PC-9 (cell line): ENCODE data around the gene ASTN2. TPM values are rescaled to one million over a fixed set of nuclear protein-coding genes. Genes with fewer than 3 reads are reported as not detected.

Experiments
- BruUV-seq: library from RNA; stranded (reverse); fragments of 400-500 nt; replicated peaks from 2 replicates; lab custom pipeline; 2021; lab: Mats Ljungman, UMichigan
- CTCF ChIA-PET: fragments of 300-600 bp; sonication (Branson Sonifier 250); formaldehyde crosslinking; loops from one replicate; lab custom pipeline; 2022; ENCODE audit warnings: antibody characterized with exemption; lab: Charles Lee
- POLR2A ChIA-PET: fragments of 300-600 bp; sonication (Branson Sonifier 250); formaldehyde crosslinking; loops from one replicate; lab custom pipeline; 2022; ENCODE audit warnings: antibody characterized with exemption; ENCODE audit not compliant: unreplicated experiment; lab: Charles Lee
- DNase-seq, 2 experiments: peaks; one replicate each; pipeline versions ENCODE4 v3.0.0 to v3.0.0-alpha.2; 2015 to 2022; ENCODE audit warnings: mixed read lengths in 1 of 2
- H2AFZ ChIP-seq: fragments of 200-600 bp; sonication (generic); 2 replicates; pipeline ENCODE4 v1.8.1; 2017; ENCODE audit warnings: antibody characterized with exemption
- H3F3A ChIP-seq: fragments of 200-600 bp; sonication (generic); 2 replicates; pipeline ENCODE4 v1.8.1; 2017; ENCODE audit warnings: antibody characterized with exemption, mild to moderate bottlenecking, low read depth; ENCODE audit not compliant: insufficient read depth
- H3K27ac ChIP-seq: fragments of 200-600 bp; sonication (generic); 2 replicates; pipeline ENCODE4 v1.6.1; 2016; ENCODE audit warnings: mixed run types
- H3K27me3 ChIP-seq: fragments of 200-600 bp; sonication (generic); 2 replicates; pipeline ENCODE4 v1.6.1; 2016; ENCODE audit warnings: low read depth, mixed run types; ENCODE audit not compliant: insufficient read depth
- H3K36me3 ChIP-seq: fragments of 200-600 bp; sonication (generic); 2 replicates; pipeline ENCODE4 v1.6.1; 2016; ENCODE audit warnings: low read depth, mixed run types
- H3K4me1 ChIP-seq: fragments of 200-600 bp; sonication (generic); replicated peaks from 2 replicates; pipeline ENCODE4 v1.6.1; 2016; ENCODE audit warnings: mixed run types; ENCODE audit not compliant: insufficient read depth
- H3K4me2 ChIP-seq: fragments of 200-600 bp; sonication (generic); 2 replicates; pipeline ENCODE4 v1.6.1; 2017; ENCODE audit warnings: mixed run types
- H3K4me3 ChIP-seq: fragments of 200-600 bp; sonication (generic); 2 replicates; pipeline ENCODE4 v1.6.1; 2016; ENCODE audit warnings: mixed run types
- H3K79me2 ChIP-seq: fragments of 200-600 bp; sonication (generic); 2 replicates; pipeline ENCODE4 v1.6.1; 2017; ENCODE audit warnings: low read depth, mixed run types
- H3K9me2 ChIP-seq: fragments of 200-600 bp; sonication (generic); 2 replicates; pipeline ENCODE4 v1.8.1; 2017; ENCODE audit warnings: mild to moderate bottlenecking; ENCODE audit not compliant: insufficient read depth
- H3K9me3 ChIP-seq: fragments of 200-600 bp; sonication (generic); 2 replicates; pipeline ENCODE4 v1.8.1; 2016; ENCODE audit warnings: low read depth; ENCODE audit not compliant: insufficient read depth
- H4K20me1 ChIP-seq: fragments of 200-600 bp; sonication (generic); 2 replicates; pipeline ENCODE4 v1.8.1; 2017; ENCODE audit not compliant: insufficient read depth
- CTCF ChIP-seq: fragments of 200-600 bp; sonication (generic); conservative IDR thresholded peaks from 2 replicates; pipeline ENCODE4 v1.6.1; 2017; ENCODE audit warnings: mixed run types, antibody characterized with exemption, mild to moderate bottlenecking, moderate library complexity
- EZH2 ChIP-seq: fragments of 200-600 bp; sonication (generic); IDR thresholded peaks from 2 replicates; pipeline ENCODE4 v1.8.0; 2017; ENCODE audit warnings: antibody characterized with exemption, low read depth
- intact Hi-C: fragments of 100-400 bp; cut with micrococcal nuclease; formaldehyde crosslinking; loops from one replicate; pipeline ENCODE4 v1.10.0; 2022; ENCODE audit not compliant: unreplicated experiment
- total RNA-seq: library from RNA; stranded (reverse); gene quantifications from 2 replicates; pipeline ENCODE4 v1.2.3, GENCODE V29; 2021

ASTN2 gene
- total RNA-seq, 1 experiment from 2014 or later = 6.2 TPM

GRCh38 chr9:116465576-116466270 lies 949.1 kb downstream of the ASTN2 start:
- H4K20me1 ChIP-seq = no peaks in the 10 kb centered on the region
- intact Hi-C loops = no loop called here
- H3K4me2 ChIP-seq = no peak overlapping the region
- H3K4me3 ChIP-seq = no peak overlapping the region
- BruUV-seq = no TSS peak
- no peak for DNase-seq
- H3K36me3 ChIP-seq = no peaks in the 10 kb centered on the region
- H3K27me3 ChIP-seq = no peaks in the 10 kb centered on the region
- ChIA-PET POLR2A (no interaction called here), CTCF (no interaction called here)
- H3K79me2 ChIP-seq = no peaks in the 10 kb centered on the region
- H3K9me3 ChIP-seq = no peaks in the 10 kb centered on the region
- H3K27ac ChIP-seq = no peak overlapping the region
- H3K4me1 ChIP-seq = no peaks in the 10 kb centered on the region
- no peaks in the 10 kb centered on the region for H3F3A ChIP-seq
- no peak overlapping the region for H2AFZ ChIP-seq
- no peaks in the 10 kb centered on the region for H3K9me2 ChIP-seq
- no peak for TF ChIP-seq EZH2
- TF ChIP-seq CTCF = no peak

- Histone ChIP-seq H3K4me2 (no peak overlapping the region), H2AFZ (no peak overlapping the region), H4K20me1 (no peaks in the 10 kb centered on the region), H3K36me3 (no peaks in the 10 kb centered on the region), H3K9me2 (no peaks in the 10 kb centered on the region), H3K9me3 (no peaks in the 10 kb centered on the region), H3K4me1 (no peaks in the 10 kb centered on the region), H3K27me3 (no peaks in the 10 kb centered on the region), H3K4me3 (no peak overlapping the region), H3K79me2 (no peaks in the 10 kb centered on the region), H3K27ac (no peak overlapping the region), H3F3A (no peaks in the 10 kb centered on the region)
- no peak for TF ChIP-seq EZH2
- POLR2A ChIA-PET = no interaction called here
- no TSS peak for BruUV-seq
- CTCF ChIA-PET = no interaction called here
- intact Hi-C loops = no loop called here
- DNase-seq = no peak
Observed at GRCh38 chr9:116464987-116465571, 949.8 kb downstream of the ASTN2 start.

DNA sequence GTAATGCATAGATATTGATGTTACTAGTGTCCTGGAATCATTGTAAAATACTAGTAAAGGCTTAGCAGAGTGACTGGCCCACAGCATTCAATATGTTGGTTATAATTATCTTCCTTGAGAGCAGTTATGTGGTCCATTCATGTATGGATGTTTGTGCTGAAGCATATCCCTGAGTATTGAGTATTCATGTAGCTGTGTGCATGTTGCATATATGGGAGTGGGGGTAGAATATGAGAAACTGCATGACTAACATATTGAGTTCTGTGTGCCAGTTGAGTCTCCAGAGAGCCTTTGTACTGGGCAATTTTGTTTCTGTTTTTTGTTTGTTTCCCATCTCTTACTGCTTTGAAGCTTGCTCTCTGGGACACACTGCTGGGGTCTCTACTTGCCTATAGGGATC lies 950.4 kb downstream of the ASTN2 start:
- H3K4me1 ChIP-seq = no peaks in the 10 kb centered on the region
- POLR2A ChIA-PET = no interaction called here
- intact Hi-C loops = no loop called here
- BruUV-seq = no TSS peak
- no peak for TF ChIP-seq EZH2
- TF ChIP-seq CTCF = no peak
- no peak overlapping the region for H3K4me2 ChIP-seq
- no peak overlapping the region for H2AFZ ChIP-seq
- H3K27ac ChIP-seq = no peak overlapping the region
- H3K27me3 ChIP-seq = no peaks in the 10 kb centered on the region
- H3K9me2 ChIP-seq = no peaks in the 10 kb centered on the region
- DNase-seq = no peak
- H3K9me3 ChIP-seq = no peaks in the 10 kb centered on the region
- H3K36me3 ChIP-seq = no peaks in the 10 kb centered on the region
- CTCF ChIA-PET = no interaction called here
- H4K20me1 ChIP-seq = no peaks in the 10 kb centered on the region
- no peak overlapping the region for H3K4me3 ChIP-seq
- no peaks in the 10 kb centered on the region for H3F3A ChIP-seq
- H3K79me2 ChIP-seq = no peaks in the 10 kb centered on the region
